HG02884 (cell line): ENCODE results near the gene ZNF497.

Experiments
- ATAC-seq: cut with Tn5 transposase; IDR thresholded peaks from one replicate; pipeline ENCODE4 v1.9.1; 2021; ENCODE audit warnings: mild to moderate bottlenecking, moderate library complexity; ENCODE audit not compliant: unreplicated experiment

ZNF497 gene

GRCh38 chr19:58368561-58369360 is 6.2 kb upstream of the ZNF497 start:
- ATAC-seq = no peak

DNA sequence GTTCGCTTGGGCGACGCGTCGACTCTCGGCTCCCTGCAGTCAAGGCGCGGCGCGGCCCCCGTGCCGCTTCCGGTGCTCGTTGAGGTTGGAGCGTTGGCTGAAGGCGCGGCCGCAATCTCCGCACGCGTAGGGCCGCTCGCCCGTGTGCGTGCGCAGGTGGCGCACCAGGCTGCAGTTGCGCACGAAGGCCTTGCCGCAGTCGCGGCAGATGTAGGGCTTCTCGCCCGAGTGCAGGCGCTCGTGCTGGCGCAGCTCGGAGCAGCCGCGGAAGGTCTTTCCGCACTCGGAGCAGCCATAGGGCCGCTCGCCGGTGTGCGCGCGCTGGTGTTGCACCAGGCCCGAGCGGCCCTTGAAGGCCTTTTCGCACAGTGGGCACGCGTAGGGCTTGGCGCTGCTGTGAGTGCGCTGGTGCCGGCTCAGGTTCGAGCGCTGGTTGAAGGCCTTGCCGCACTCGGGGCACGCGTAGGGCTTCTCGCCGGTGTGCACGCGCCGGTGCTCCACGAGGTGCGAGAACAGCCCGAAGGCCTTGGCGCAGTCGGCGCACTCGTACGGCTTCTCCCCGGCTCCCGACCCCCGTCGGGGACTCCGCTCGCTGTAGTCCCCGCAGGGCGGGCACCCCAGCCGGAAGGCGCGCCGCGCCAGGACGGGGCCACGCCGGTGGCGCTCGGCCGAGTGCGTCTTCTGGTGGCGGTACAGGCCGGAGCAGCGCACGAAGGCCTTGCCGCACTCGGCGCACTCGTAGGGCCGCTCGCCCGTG is 5.3 kb upstream of the ZNF497 start:
- no peak for ATAC-seq

GRCh38 chr19:58366585-58367430 is 4.3 kb upstream of the ZNF497 start:
- no peak for ATAC-seq

DNA sequence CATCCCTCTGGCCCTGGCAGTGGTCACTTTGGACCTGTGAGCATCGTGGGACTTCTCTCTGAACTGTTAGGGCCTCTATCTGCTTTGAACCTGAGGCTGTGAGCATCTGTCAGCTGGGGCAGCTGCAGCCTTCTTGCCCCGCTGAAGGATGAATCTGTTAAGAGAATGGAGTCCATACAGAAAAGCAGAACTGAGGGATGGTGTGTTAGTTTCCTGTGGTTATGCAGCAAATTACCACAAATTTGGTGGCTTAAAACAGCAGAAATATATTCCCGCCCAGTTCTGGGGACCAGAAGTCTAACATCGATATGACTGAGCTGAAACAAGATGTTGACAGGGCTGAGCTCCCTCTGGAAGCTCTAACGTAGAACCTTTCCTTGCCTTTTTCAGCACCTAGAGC is 1.6 kb upstream of the ZNF497 start:
- ATAC-seq = no peak

GRCh38 chr19:58361900-58362271 is 665 bp downstream of the ZNF497 start:
- ATAC-seq = peak; percentile 9

DNA sequence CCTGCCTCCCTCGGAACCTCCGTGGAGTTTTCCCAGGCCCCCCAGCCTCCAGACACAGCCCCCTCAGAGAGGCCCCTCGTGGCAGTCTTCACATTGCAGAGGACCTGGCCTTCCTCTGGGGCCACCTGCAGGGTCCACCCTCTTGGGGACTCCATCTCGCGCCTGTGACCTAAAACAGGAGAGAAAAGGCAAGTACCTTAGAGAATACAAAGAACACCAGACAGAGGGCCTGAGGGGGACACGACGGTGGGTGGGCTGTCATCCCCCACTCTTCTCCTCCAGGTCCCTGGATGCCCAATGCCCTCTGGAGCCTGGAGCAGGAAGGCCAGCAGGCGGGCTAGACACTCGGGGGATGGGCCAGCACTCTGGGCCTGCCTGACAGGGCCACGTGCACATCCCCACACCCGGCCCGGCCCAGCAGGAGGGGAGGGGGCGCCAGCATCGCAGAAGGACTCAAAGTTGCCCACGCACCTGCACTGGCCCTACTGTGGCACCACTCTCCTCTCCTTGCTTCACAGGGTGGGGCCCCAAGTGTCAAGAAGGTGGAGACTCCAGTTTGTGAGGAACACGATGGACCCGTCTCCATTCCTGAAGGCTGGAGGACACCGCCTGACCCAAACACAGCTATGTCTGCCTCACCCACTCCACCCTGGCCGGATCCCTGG is 4.9 kb downstream of the ZNF497 start:
- ATAC-seq = no peak

DNA sequence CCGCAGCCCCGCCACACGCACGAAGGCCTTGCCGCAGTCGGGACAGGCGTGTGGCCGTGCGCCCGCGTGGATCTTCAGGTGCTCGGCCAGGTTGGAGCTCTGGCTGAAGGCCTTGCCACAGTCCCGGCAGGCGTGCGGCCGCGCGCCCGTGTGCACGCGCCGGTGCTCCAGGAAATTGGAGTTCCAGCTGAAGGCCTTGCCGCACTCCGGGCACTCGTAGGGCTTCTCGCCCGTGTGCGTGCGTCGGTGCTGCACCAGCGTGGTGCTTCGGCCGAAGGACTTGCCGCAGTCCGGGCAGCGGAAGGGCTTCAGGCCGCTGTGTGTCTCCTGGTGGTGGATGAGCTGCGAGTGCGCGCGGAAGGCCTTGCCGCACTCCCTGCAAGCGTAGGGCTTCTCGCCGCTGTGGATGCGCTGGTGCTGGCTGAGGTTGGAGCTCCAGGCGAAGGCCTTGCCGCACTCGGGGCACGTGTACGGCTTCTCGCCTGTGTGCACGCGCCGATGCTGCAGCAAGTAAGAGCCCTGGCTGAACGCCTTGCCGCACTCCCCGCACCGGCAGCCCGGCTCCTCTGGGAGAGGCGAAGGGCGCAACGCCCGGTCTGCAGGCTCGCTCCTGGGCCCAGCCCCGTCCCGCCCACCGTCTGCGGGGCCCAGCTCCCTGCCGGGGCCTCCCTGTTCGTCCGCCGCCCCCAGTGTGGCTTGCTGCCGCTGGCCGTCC is 5.6 kb downstream of the ZNF497 start:
- ATAC-seq = no peak

GRCh38 chr19:58355908-58356765 is 6.4 kb downstream of the ZNF497 start:
- no peak for ATAC-seq

DNA sequence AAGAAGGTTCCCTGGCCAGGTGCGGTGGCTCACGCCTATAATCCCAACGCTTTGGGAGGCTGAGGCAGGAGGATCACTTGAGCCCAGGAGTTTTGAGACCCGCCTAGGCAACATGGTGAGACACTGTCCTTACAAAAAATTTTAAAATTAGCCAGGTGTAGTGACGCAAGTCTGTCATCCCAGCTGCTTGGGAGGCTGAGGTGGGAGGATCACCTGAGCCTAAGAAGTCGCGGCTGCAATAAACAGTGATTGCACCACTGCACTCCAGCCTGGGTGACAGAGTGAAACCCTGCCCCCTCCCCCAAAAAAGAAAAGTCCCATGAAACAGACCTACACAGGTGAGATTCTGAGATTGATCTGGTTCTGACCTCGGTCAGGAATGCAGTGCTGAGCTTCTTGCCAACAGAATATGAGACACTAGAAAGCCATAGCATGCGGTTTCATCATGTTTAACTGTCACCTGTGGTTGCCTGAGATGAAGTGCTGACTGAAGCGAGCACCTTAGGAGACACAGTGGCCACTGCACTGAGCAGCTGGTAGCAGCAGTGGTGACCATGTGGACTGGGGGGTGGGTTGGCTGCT is 7.2 kb downstream of the ZNF497 start:
- no peak for ATAC-seq

DNA sequence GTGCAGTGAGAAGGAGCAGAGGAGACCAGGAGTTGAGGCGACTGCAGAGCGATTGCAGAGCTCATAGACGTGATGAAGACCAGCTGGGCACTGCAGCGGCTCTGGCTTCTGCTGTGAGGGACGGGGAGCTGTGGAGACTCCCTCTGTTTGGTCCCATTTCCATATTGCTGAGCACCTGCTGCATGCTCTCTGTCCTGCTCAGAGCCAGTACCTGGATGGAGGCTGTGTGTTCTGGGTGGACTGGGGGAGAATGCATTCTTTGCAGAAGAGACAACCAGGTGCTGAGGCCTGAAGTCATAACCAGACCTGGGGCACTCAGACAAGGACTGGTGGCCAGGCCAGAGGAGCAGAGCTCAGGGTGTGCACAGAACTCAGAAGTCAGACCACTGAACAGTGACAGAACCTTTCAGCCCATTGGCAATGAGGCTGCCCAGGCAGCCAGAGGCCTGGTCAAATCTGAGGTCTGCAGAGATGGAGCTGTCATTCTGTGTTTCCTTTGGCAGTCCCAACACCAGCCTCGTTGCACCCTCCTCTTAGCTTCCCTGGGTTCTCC is 8.0 kb downstream of the ZNF497 start:
- no peak for ATAC-seq

DNA sequence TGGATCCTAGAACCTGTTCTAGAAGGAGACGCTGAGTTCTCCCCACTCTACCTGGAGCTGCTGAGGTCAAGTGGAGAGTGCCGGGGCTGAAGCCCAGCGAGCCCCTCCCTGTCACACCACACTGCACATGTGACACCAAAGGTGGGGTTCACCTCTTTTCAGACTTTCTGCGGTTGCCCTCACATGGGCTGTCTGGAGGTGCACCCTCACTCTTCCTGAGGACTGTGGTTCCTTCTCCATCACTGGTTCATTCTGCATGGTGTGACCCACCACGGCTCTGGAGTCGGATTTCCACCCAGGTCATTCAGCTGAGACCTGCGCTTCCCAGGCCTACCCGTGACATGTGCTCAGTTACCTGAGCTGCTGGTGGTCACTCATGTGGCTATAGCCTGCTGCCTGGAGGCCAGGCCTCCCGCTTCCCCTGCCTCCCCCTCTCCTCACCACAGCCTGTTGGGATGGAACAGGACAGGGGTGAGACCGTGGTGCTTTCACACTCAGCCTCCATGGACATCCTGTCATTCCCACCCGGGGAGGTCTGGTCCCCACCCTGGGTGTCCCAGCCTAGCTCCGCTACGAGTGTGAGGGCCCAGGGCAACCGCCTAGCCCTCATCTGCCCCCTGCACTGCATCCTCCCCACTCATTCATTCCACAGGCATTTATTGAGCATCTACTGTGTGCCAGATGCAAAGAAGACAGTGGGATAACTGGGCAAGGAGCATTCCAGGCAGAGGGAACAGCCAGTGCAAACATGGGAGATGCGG is 8.7 kb downstream of the ZNF497 start:
- ATAC-seq = no peak

- no peak for ATAC-seq
Measured at GRCh38 chr19:58352760-58353671, 9.5 kb downstream of the ZNF497 start, which contains the start of gene A1BG. Gene A1BG, minus strand, starts transcription at chr19:58353492. Its CDS starts 55 bp downstream, at chr19:58353437.

DNA sequence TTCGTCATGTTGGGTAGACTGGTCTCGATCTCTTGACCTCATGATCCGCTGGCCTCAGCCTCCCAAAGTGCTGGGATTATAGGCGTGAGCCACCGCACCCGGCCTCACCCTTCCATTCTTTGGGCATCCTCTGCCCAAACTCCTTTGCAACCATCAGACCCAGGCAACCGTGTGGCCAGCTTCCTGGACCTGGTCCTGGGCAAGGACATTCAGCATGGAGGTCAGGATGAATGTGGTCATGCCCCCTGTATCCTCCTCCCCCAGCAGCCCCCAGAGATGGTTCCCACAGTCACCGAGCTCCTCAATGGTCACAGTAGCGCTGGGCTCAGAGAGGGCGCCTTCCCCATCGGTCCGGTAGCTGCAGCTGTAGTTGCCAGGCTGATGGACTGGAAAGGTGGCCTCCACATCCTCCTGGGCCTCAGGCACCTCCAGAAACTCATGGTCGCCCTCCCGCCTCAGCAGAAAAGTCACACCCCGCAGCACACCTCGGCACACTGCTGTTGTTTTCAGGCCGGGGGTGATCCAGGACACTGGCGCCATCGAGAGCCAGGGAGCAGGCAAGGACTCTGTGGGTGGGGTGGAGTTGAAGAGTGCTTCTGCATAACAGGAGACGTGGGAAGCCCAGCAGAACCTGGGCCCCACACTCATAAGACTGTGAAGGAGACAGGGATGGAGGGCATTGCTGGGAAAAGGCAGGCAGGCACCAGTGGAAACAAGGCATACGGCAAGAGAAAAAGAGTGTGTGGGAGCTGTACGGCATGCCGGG is 10.4 kb downstream of the ZNF497 start:
- no peak for ATAC-seq

DNA sequence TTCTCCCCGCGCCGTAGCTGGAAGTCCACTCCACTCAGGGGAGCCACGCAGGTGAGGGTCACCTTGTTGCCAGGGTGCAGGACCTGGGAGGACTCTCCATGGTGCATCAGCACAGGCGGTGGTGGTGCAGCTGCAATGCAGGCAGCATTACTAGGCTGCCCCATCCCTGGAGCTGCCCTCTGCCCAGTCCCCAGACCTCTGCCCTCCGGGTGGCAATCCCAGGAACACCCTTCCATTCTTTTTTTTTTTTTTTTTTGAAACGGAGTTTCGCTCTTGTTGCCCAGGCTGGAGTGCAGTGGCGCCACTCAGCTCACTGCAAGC is 11.0 kb downstream of the ZNF497 start:
- no peak for ATAC-seq

GRCh38 chr19:58350871-58351557 is 11.5 kb downstream of the ZNF497 start:
- ATAC-seq = no peak
